ENCODE measurements around the gene ANKRD34C.

ANKRD34C gene

GRCh38 chr15:79310985-79311900 lies 28.7 kb downstream of the ANKRD34C start, which contains the start of gene TMED3 (continued):
- TF ChIP-seq ZBTB10 (tag by site-specific recombination; IDR thresholded peaks at IDR 0.05) (no peak), ZNF830 (tag by site-specific recombination; IDR thresholded peaks at IDR 0.05; ENCODE audit: low read depth) (no peak), GLI2 (tag by site-specific recombination; IDR thresholded peaks at IDR 0.05; ENCODE audit: borderline replicate concordance, low read depth) (no peak), ZBTB48 (tag by site-specific recombination; IDR thresholded peaks at IDR 0.05) (peak; percentile 33; the same call in 1 of the 2 replicates), ZEB2 (tag by site-specific recombination; IDR thresholded peaks at IDR 0.05) (0 out of 2 replicates have a peak, but pooled peaks have one; percentile 51), GLIS2 (tag by site-specific recombination; IDR thresholded peaks at IDR 0.05) (no peak), ZNF133 (tag by site-specific recombination; IDR thresholded peaks at IDR 0.05) (no peak), ZNF138 (tag by site-specific recombination; IDR thresholded peaks at IDR 0.05; ENCODE audit: borderline replicate concordance) (no peak), ZSCAN18 (tag by site-specific recombination; IDR thresholded peaks at IDR 0.05) (no peak), ZFP3 (tag by site-specific recombination; IDR thresholded peaks at IDR 0.05; ENCODE audit: low read depth) (no peak), ZNF664 (tag by site-specific recombination; IDR thresholded peaks at IDR 0.05) (no peak), ZNF701 (tag by site-specific recombination; IDR thresholded peaks at IDR 0.05) (no peak), ZNF302 (tag by site-specific recombination; IDR thresholded peaks at IDR 0.05; ENCODE audit: low read depth) (no peak), OVOL3 (tag by site-specific recombination; IDR thresholded peaks at IDR 0.05) (no peak), MZF1 (tag by site-specific recombination; IDR thresholded peaks at IDR 0.05; ENCODE audit: borderline replicate concordance) (no peak), ZFHX2 (tag by site-specific recombination; conservative IDR thresholded peaks at IDR 0.05) (peak; percentile 27; the same call in 1 of the 2 replicates), ZNF146 (tag by site-specific recombination; IDR thresholded peaks at IDR 0.05) (no peak), ZNF362 (tag by site-specific recombination; IDR thresholded peaks at IDR 0.05) (no peak), ZNF645 (tag by site-specific recombination; IDR thresholded peaks at IDR 0.05) (no peak), ZNF274 (IDR thresholded peaks at IDR 0.05; ENCODE audit: low read length) (no peak), ZNF274 (tag by site-specific recombination; IDR thresholded peaks at IDR 0.05; ENCODE audit: borderline replicate concordance) (no peak), ZNF660 (tag by site-specific recombination; IDR thresholded peaks at IDR 0.05) (peak; percentile 69), ZNF791 (tag by site-specific recombination; IDR thresholded peaks at IDR 0.05) (no peak), ZNF518A (tag by site-specific recombination; conservative IDR thresholded peaks at IDR 0.05; ENCODE audit: low read depth) (no peak), ZNF214 (tag by site-specific recombination; IDR thresholded peaks at IDR 0.05; ENCODE audit: borderline replicate concordance) (no peak), TRIM28 (IDR thresholded peaks at IDR 0.05; ENCODE audit: borderline replicate concordance, low read length) (no peak), ZNF776 (tag by site-specific recombination; IDR thresholded peaks at IDR 0.05; ENCODE audit: borderline replicate concordance) (no peak), ZBTB17 (tag by site-specific recombination; IDR thresholded peaks at IDR 0.05) (peak; percentile 91), ZBTB20 (tag by site-specific recombination; IDR thresholded peaks at IDR 0.05) (peak; percentile 69; the same call in 1 of the 2 replicates)
